DND-41 (cell line): ENCODE data around the gene CACNB2.

Source experiments
- ATAC-seq: fragments of 200-7000 bp; cut with Tn5 transposase; 3 replicates; pipeline ENCODE4 v1.9.1; 2021; ENCODE audit warnings: low read depth; ENCODE audit not compliant: insufficient read depth
- DNase-seq: peaks from one replicate; pipeline ENCODE4 v3.0.0-alpha.2; 2020
- H2AFZ ChIP-seq: 2 replicates; pipeline ENCODE4 v1.6.0; 2012; ENCODE audit warnings: low read depth, low read length
- H3K27ac ChIP-seq: 2 replicates; pipeline ENCODE4 v1.5.1; 2012; ENCODE audit warnings: low read length, inconsistent platforms
- H3K27me3 ChIP-seq: fragments of 200-600 bp; sonication (generic); 2 replicates; pipeline ENCODE4 v1.6.0; 2012; ENCODE audit warnings: low read length, mild to moderate bottlenecking, inconsistent platforms; ENCODE audit not compliant: insufficient read depth, poor library complexity
- H3K36me3 ChIP-seq: 2 replicates; pipeline ENCODE4 v1.5.1; 2012; ENCODE audit warnings: low read length, inconsistent platforms; ENCODE audit not compliant: insufficient read depth
- H3K4me1 ChIP-seq: 2 replicates; pipeline ENCODE4 v1.5.1; 2012; ENCODE audit warnings: mild to moderate bottlenecking, low read length; ENCODE audit not compliant: insufficient read depth
- H3K4me2 ChIP-seq: 2 replicates; pipeline ENCODE4 v1.6.0; 2012; ENCODE audit warnings: mild to moderate bottlenecking, moderate library complexity, low read length, inconsistent platforms; ENCODE audit not compliant: insufficient read depth
- H3K4me3 ChIP-seq, 2 experiments: fragments of 200-600 bp in 1 of 2; shearing (Covaris generic) in 1 of 2; 2 replicates each; pipeline ENCODE4 v1.5.1; 2012 to 2016; ENCODE audit warnings: inconsistent platforms in 2 of 2, low read length in 2 of 2, mild to moderate bottlenecking in 2 of 2, low read depth in 1 of 2, moderate library complexity in 1 of 2
- H3K79me2 ChIP-seq: 2 replicates; pipeline ENCODE4 v1.6.0; 2012; ENCODE audit warnings: low read length, inconsistent platforms; ENCODE audit not compliant: insufficient read depth
- H3K9ac ChIP-seq: 2 replicates; pipeline ENCODE4 v1.6.0; 2012; ENCODE audit warnings: low read depth, mild to moderate bottlenecking, inconsistent platforms, low read length, moderate library complexity
- H3K9me3 ChIP-seq: 2 replicates; pipeline ENCODE4 v1.5.1; 2012; ENCODE audit warnings: low read length, moderate library complexity, mild to moderate bottlenecking, inconsistent platforms; ENCODE audit not compliant: insufficient read depth, severe bottlenecking
- H4K20me1 ChIP-seq: 2 replicates; pipeline ENCODE4 v1.6.0; 2012; ENCODE audit warnings: low read length; ENCODE audit not compliant: insufficient read depth
- CTCF ChIP-seq: IDR thresholded peaks from 2 replicates; pipeline ENCODE4 v1.5.1; 2012; ENCODE audit warnings: borderline replicate concordance, low read length, moderate library complexity, mild to moderate bottlenecking; ENCODE audit not compliant: poor library complexity, severe bottlenecking; ENCODE audit errors: extremely low read depth
- EZH2 ChIP-seq: IDR thresholded peaks from 3 replicates; pipeline ENCODE4 v1.6.1; 2012; ENCODE audit warnings: borderline replicate concordance, low read depth, mild to moderate bottlenecking, moderate library complexity, low read length, inconsistent platforms; ENCODE audit not compliant: severe bottlenecking

CACNB2 gene

GRCh38 chr10:18159557-18159956 lies 19.3 kb downstream of the CACNB2 start:
- TF ChIP-seq CTCF (no peak), EZH2 (no peak)
- H3K9me3 ChIP-seq, result no peaks in the 10 kb centered on the region
- ATAC-seq (no peak), DNase-seq (no peak)
- no peaks in the 10 kb centered on the region for H3K79me2 ChIP-seq
- H3K27ac ChIP-seq, result no peak overlapping the region
- H3K4me3 ChIP-seq, result no peak overlapping the region
- no peaks in the 10 kb centered on the region for H3K27me3 ChIP-seq
- H3K9ac ChIP-seq, result no peak overlapping the region
- no peaks in the 10 kb centered on the region for H3K36me3 ChIP-seq
- no peak overlapping the region for H2AFZ ChIP-seq
- no peaks in the 10 kb centered on the region for H4K20me1 ChIP-seq
- H3K4me1 ChIP-seq, result no peaks in the 10 kb centered on the region
- H3K4me2 ChIP-seq, result no peak overlapping the region

GRCh38 chr10:18162021-18162627 lies 21.9 kb downstream of the CACNB2 start:
- Histone ChIP-seq H2AFZ (no peak overlapping the region), H3K9me3 (no peaks in the 10 kb centered on the region), H3K27ac (no peak overlapping the region), H3K9ac (no peak overlapping the region), H3K4me3 (no peak overlapping the region), H3K79me2 (no peaks in the 10 kb centered on the region), H3K27me3 (no peaks in the 10 kb centered on the region), H4K20me1 (no peaks in the 10 kb centered on the region), H3K36me3 (no peaks in the 10 kb centered on the region), H3K4me1 (no peaks in the 10 kb centered on the region), H3K4me2 (no peak overlapping the region)
- DNase-seq (no peak), ATAC-seq (no peak)
- TF ChIP-seq EZH2 (no peak), CTCF (no peak)

GRCh38 chr10:18164093-18164492 lies 23.9 kb downstream of the CACNB2 start:
- H3K9me3 ChIP-seq, result no peaks in the 10 kb centered on the region
- H3K4me3 ChIP-seq, result no peak overlapping the region
- H2AFZ ChIP-seq, result no peak overlapping the region
- H3K4me2 ChIP-seq, result no peak overlapping the region
- H4K20me1 ChIP-seq, result no peaks in the 10 kb centered on the region
- H3K9ac ChIP-seq, result no peak overlapping the region
- H3K27me3 ChIP-seq, result no peaks in the 10 kb centered on the region
- no peak for DNase-seq
- H3K36me3 ChIP-seq, result no peaks in the 10 kb centered on the region
- no peaks in the 10 kb centered on the region for H3K4me1 ChIP-seq
- H3K79me2 ChIP-seq, result no peaks in the 10 kb centered on the region
- ATAC-seq, result no peak
- TF ChIP-seq EZH2, result no peak
- TF ChIP-seq CTCF, result no peak
- no peak overlapping the region for H3K27ac ChIP-seq
